ENCODE data around the gene TMEM234.

The TMEM234 gene

GRCh38 chr1:32195972-32196823 is 26.0 kb downstream of the TMEM234 start:
- Histone ChIP-seq H3K4me1 (ENCODE audit: control extremely low read depth in 1 of 4, control insufficient read depth in 4 of 4, insufficient read depth in 4 of 4, low read length in 3 of 4) (peaks cover 0 to 33% (median 26%) of the 10 kb centered on the region in 4 experiments), H3K27ac (ENCODE audit: insufficient read depth in 1 of 2, low read depth in 1 of 2, low read length in 2 of 2, poor library complexity in 1 of 2, severe bottlenecking in 2 of 2) (no peak overlapping the region), H3K27me3 (replicated peaks in 2 of 5; ENCODE audit: control insufficient read depth in 4 of 5, insufficient read depth in 5 of 5, low read length in 4 of 5) (no peaks in the 10 kb centered on the region), H3K4me3 (ENCODE audit: control insufficient read depth in 1 of 7, extremely low read depth in 1 of 7, insufficient read depth in 4 of 7, low read depth in 2 of 7, low read length in 6 of 7) (no peak overlapping the region), H3K9me3 (ENCODE audit: control extremely low read depth in 1 of 5, control insufficient read depth in 4 of 5, insufficient read depth in 2 of 5, low read depth in 1 of 5, low read length in 4 of 5) (no peaks in the 10 kb centered on the region), H3K36me3 (ENCODE audit: control insufficient read depth in 4 of 4, insufficient read depth in 4 of 4, low read length in 3 of 4) (peaks cover 8 to 73% (median 64%) of the 10 kb centered on the region in 4 experiments)
- peak in 2 of 3 donors; percentile 53 to 57 for DNase-seq
- ChIA-PET CTCF (interaction anchor here (1.3 to 8.7 kb wide), 4 partner anchors 11 to 19 kb away, joined by 3 to 48 read pairs (median 8); partner anchors contain the start of gene DCDC2B), POLR2A (interaction anchor here (0.6 to 0.7 kb wide), 2 partner anchors 20 to 46 kb away, joined by 3 read pairs; no protein-coding TSS in a partner anchor)

GRCh38 chr1:32195531-32195930 is 26.6 kb downstream of the TMEM234 start:
- Histone ChIP-seq H3K27ac (ENCODE audit: insufficient read depth in 1 of 2, low read depth in 1 of 2, low read length in 2 of 2, poor library complexity in 1 of 2, severe bottlenecking in 2 of 2) (no peak overlapping the region), H3K36me3 (ENCODE audit: control insufficient read depth in 4 of 4, insufficient read depth in 4 of 4, low read length in 3 of 4) (peaks cover 8 to 78% (median 68%) of the 10 kb centered on the region in 4 experiments), H3K27me3 (replicated peaks in 2 of 5; ENCODE audit: control insufficient read depth in 4 of 5, insufficient read depth in 5 of 5, low read length in 4 of 5) (no peaks in the 10 kb centered on the region), H3K4me1 (ENCODE audit: control extremely low read depth in 1 of 4, control insufficient read depth in 4 of 4, insufficient read depth in 4 of 4, low read length in 3 of 4) (peaks cover 0 to 27% (median 20%) of the 10 kb centered on the region in 4 experiments), H3K9me3 (ENCODE audit: control extremely low read depth in 1 of 5, control insufficient read depth in 4 of 5, insufficient read depth in 2 of 5, low read depth in 1 of 5, low read length in 4 of 5) (no peaks in the 10 kb centered on the region), H3K4me3 (ENCODE audit: control insufficient read depth in 1 of 7, extremely low read depth in 1 of 7, insufficient read depth in 4 of 7, low read depth in 2 of 7, low read length in 6 of 7) (no peak overlapping the region)
- POLR2A ChIA-PET = interaction anchor here (0.6 kb wide), 1 partner anchor 19 kb away, joined by 3 read pairs; no protein-coding TSS in a partner anchor
- WGBS (ENCODE audit: insufficient coverage) = 100% methylated on average over 3 of the region's 3 CpGs
- no peak for DNase-seq
- CTCF ChIA-PET = interaction anchor here (0.8 to 8.7 kb wide), 3 partner anchors 20 to 87 kb away, joined by 3 to 48 read pairs (median 4); no protein-coding TSS in a partner anchor

GRCh38 chr1:32194984-32195383 is 27.2 kb downstream of the TMEM234 start:
- no peak overlapping the region for H3K4me3 ChIP-seq (ENCODE audit: control insufficient read depth in 1 of 7, extremely low read depth in 1 of 7, insufficient read depth in 4 of 7, low read depth in 2 of 7, low read length in 6 of 7)
- no peaks in the 10 kb centered on the region for H3K27me3 ChIP-seq (replicated peaks in 2 of 5; ENCODE audit: control insufficient read depth in 4 of 5, insufficient read depth in 5 of 5, low read length in 4 of 5)
- peaks cover 9 to 84% (median 73%) of the 10 kb centered on the region in 4 experiments for H3K36me3 ChIP-seq (ENCODE audit: control insufficient read depth in 4 of 4, insufficient read depth in 4 of 4, low read length in 3 of 4)
- ChIA-PET POLR2A (no interaction called here), CTCF (interaction anchor here (0.8 to 8.7 kb wide), 3 partner anchors 21 to 86 kb away, joined by 3 to 48 read pairs (median 4); no protein-coding TSS in a partner anchor)
- 94% methylated on average over 6 of the region's 6 CpGs for WGBS (ENCODE audit: insufficient coverage)
- DNase-seq = no peak
- peaks cover 0 to 21% (median 14%) of the 10 kb centered on the region in 4 experiments for H3K4me1 ChIP-seq (ENCODE audit: control extremely low read depth in 1 of 4, control insufficient read depth in 4 of 4, insufficient read depth in 4 of 4, low read length in 3 of 4)
- H3K9me3 ChIP-seq (ENCODE audit: control extremely low read depth in 1 of 5, control insufficient read depth in 4 of 5, insufficient read depth in 2 of 5, low read depth in 1 of 5, low read length in 4 of 5) = no peaks in the 10 kb centered on the region
- no peak overlapping the region for H3K27ac ChIP-seq (ENCODE audit: insufficient read depth in 1 of 2, low read depth in 1 of 2, low read length in 2 of 2, poor library complexity in 1 of 2, severe bottlenecking in 2 of 2)

- H3K27ac ChIP-seq (ENCODE audit: insufficient read depth in 1 of 2, low read depth in 1 of 2, low read length in 2 of 2, poor library complexity in 1 of 2, severe bottlenecking in 2 of 2) = no peak overlapping the region
- no peak overlapping the region for H3K4me3 ChIP-seq (ENCODE audit: control insufficient read depth in 1 of 7, extremely low read depth in 1 of 7, insufficient read depth in 4 of 7, low read depth in 2 of 7, low read length in 6 of 7)
- ChIA-PET CTCF (interaction anchor here (0.9 to 2.2 kb wide), 3 partner anchors 9 to 20 kb away, joined by 3 to 8 read pairs (median 4); partner anchors contain the start of gene CCDC28B), POLR2A (interaction anchor here (0.6 to 0.8 kb wide), 2 partner anchors 8 to 25 kb away, joined by 3 read pairs; no protein-coding TSS in a partner anchor)
- no peaks in the 10 kb centered on the region for H3K9me3 ChIP-seq (ENCODE audit: control extremely low read depth in 1 of 5, control insufficient read depth in 4 of 5, insufficient read depth in 2 of 5, low read depth in 1 of 5, low read length in 4 of 5)
- H3K27me3 ChIP-seq (replicated peaks in 2 of 5; ENCODE audit: control insufficient read depth in 4 of 5, insufficient read depth in 5 of 5, low read length in 4 of 5) = no peaks in the 10 kb centered on the region
- WGBS (ENCODE audit: insufficient coverage) = 97% methylated on average over 7 of the region's 8 CpGs
- H3K4me1 ChIP-seq (ENCODE audit: control extremely low read depth in 1 of 4, control insufficient read depth in 4 of 4, insufficient read depth in 4 of 4, low read length in 3 of 4) = peaks cover 0 to 16% (median 11%) of the 10 kb centered on the region in 4 experiments
- peaks cover 18 to 97% (median 87%) of the 10 kb centered on the region in 4 experiments for H3K36me3 ChIP-seq (ENCODE audit: control insufficient read depth in 4 of 4, insufficient read depth in 4 of 4, low read length in 3 of 4)
- no peak for DNase-seq
Measured at GRCh38 chr1:32192220-32192948, 29.8 kb downstream of the TMEM234 start.

- 97% methylated on average over 9 of the region's 9 CpGs for whole genome bisulfite sequencing (ENCODE audit: insufficient coverage)
- POLR2A ChIA-PET = interaction anchor here (0.8 kb wide), 1 partner anchor 13 kb away, joined by 3 read pairs; the partner anchor contains the start of gene CCDC28B
- Histone ChIP-seq H3K9me3 (ENCODE audit: control extremely low read depth in 1 of 5, control insufficient read depth in 4 of 5, insufficient read depth in 2 of 5, low read depth in 1 of 5, low read length in 4 of 5) (no peaks in the 10 kb centered on the region), H3K27ac (ENCODE audit: insufficient read depth in 1 of 2, low read depth in 1 of 2, low read length in 2 of 2, poor library complexity in 1 of 2, severe bottlenecking in 2 of 2) (no peak overlapping the region), H3K27me3 (replicated peaks in 2 of 5; ENCODE audit: control insufficient read depth in 4 of 5, insufficient read depth in 5 of 5, low read length in 4 of 5) (no peaks in the 10 kb centered on the region), H3K4me3 (ENCODE audit: control insufficient read depth in 1 of 7, extremely low read depth in 1 of 7, insufficient read depth in 4 of 7, low read depth in 2 of 7, low read length in 6 of 7) (no peak overlapping the region), H3K4me1 (ENCODE audit: control extremely low read depth in 1 of 4, control insufficient read depth in 4 of 4, insufficient read depth in 4 of 4, low read length in 3 of 4) (peaks cover 0 to 15% (median 7%) of the 10 kb centered on the region in 4 experiments), H3K36me3 (ENCODE audit: control insufficient read depth in 4 of 4, insufficient read depth in 4 of 4, low read length in 3 of 4) (peaks cover 25 to 85% (median 69%) of the 10 kb centered on the region in 4 experiments)
- CTCF ChIA-PET = no interaction called here
- no peak for DNase-seq
Measured at GRCh38 chr1:32187850-32188249, 34.3 kb downstream of the TMEM234 start.

GRCh38 chr1:32186491-32186890 is 35.7 kb downstream of the TMEM234 start:
- Histone ChIP-seq H3K27ac (ENCODE audit: insufficient read depth in 1 of 2, low read depth in 1 of 2, low read length in 2 of 2, poor library complexity in 1 of 2, severe bottlenecking in 2 of 2) (no peak overlapping the region), H3K36me3 (ENCODE audit: control insufficient read depth in 4 of 4, insufficient read depth in 4 of 4, low read length in 3 of 4) (peaks cover 21 to 82% (median 64%) of the 10 kb centered on the region in 4 experiments), H3K4me1 (ENCODE audit: control extremely low read depth in 1 of 4, control insufficient read depth in 4 of 4, insufficient read depth in 4 of 4, low read length in 3 of 4) (peaks cover 0 to 21% (median 11%) of the 10 kb centered on the region in 4 experiments), H3K4me3 (ENCODE audit: control insufficient read depth in 1 of 7, extremely low read depth in 1 of 7, insufficient read depth in 4 of 7, low read depth in 2 of 7, low read length in 6 of 7) (no peak overlapping the region), H3K9me3 (ENCODE audit: control extremely low read depth in 1 of 5, control insufficient read depth in 4 of 5, insufficient read depth in 2 of 5, low read depth in 1 of 5, low read length in 4 of 5) (no peaks in the 10 kb centered on the region), H3K27me3 (replicated peaks in 2 of 5; ENCODE audit: control insufficient read depth in 4 of 5, insufficient read depth in 5 of 5, low read length in 4 of 5) (no peaks in the 10 kb centered on the region)
- WGBS (ENCODE audit: insufficient coverage) = 100% methylated on average over 1 of the region's 2 CpGs
- ChIA-PET POLR2A (no interaction called here), CTCF (interaction anchor here (2.5 kb wide), 1 partner anchor 10 kb away, joined by 9 read pairs; no protein-coding TSS in a partner anchor)
- no peak for DNase-seq
